HG03039 (cell line): ENCODE measurements around the gene PSEN1.

Experiments
- ATAC-seq: cut with Tn5 transposase; IDR thresholded peaks from one replicate; pipeline ENCODE4 v1.9.1; 2021; ENCODE audit warnings: mild to moderate bottlenecking, moderate library complexity; ENCODE audit not compliant: unreplicated experiment

Gene PSEN1

GRCh38 chr14:73266317-73266716 lies 130.0 kb downstream of the PSEN1 start:
- no peak for ATAC-seq

GRCh38 chr14:73267474-73267873 lies 131.2 kb downstream of the PSEN1 start:
- no peak for ATAC-seq

GRCh38 chr14:73269729-73270531 lies 133.6 kb downstream of the PSEN1 start:
- no peak for ATAC-seq

GRCh38 chr14:73272393-73272792 lies 136.1 kb downstream of the PSEN1 start:
- ATAC-seq: no peak
